Activated naive CD4-positive, alpha-beta T cell treated with anti-CD3 and anti-CD28 coated beads, Interleukin-2, amount 50 U/mL, for 24 hours (primary cell): ENCODE results near the gene GNMT.

Source experiments
- H3K27ac Mint-ChIP-seq: one replicate; pipeline ENCODE4 v1.8.0; 2021; ENCODE audit warnings: mild to moderate bottlenecking, mixed read lengths
- H3K27me3 Mint-ChIP-seq: one replicate; pipeline ENCODE4 v1.8.0; 2021; ENCODE audit warnings: mixed read lengths
- H3K36me3 Mint-ChIP-seq: one replicate; pipeline ENCODE4 v1.8.0; 2021; ENCODE audit warnings: mixed read lengths
- H3K4me1 Mint-ChIP-seq: one replicate; pipeline ENCODE4 v1.8.0; 2021; ENCODE audit warnings: mixed read lengths
- H3K4me3 Mint-ChIP-seq: one replicate; pipeline ENCODE4 v1.8.0; 2021; ENCODE audit warnings: mild to moderate bottlenecking, mixed read lengths
- H3K9me3 Mint-ChIP-seq: one replicate; pipeline ENCODE4 v1.8.0; 2021; ENCODE audit warnings: mixed read lengths

Gene GNMT

GRCh38 chr6:42960243-42961019 lies at the start of gene GNMT:
TSS of gene GNMT (plus strand) at chr6:42960754. CDS start at chr6:42960768, 14 bp downstream.
- H3K27ac Mint-ChIP-seq = no peak within 1 kb of the TSS

GRCh38 chr6:42911171-42912021 lies 49.2 kb upstream of the GNMT start:
- H3K36me3 Mint-ChIP-seq = no peaks in the 10 kb centered on the region
- peaks cover 6% of the 10 kb centered on the region for H3K27me3 Mint-ChIP-seq
- H3K27ac Mint-ChIP-seq = no peak overlapping the region
- H3K4me1 Mint-ChIP-seq = peaks cover 4% of the 10 kb centered on the region
- peak overlapping the region; percentile 70 for H3K4me3 Mint-ChIP-seq
- no peaks in the 10 kb centered on the region for H3K9me3 Mint-ChIP-seq

More at GRCh38 chr6:42960243-42961019, at the start of gene GNMT:
- Mint-ChIP-seq H3K4me3 (peak within 1 kb of the TSS; percentile 77), H3K4me1 (peaks cover 17% of the 10 kb centered on the region), H3K27me3 (no peaks in the 10 kb centered on the region), H3K9me3 (no peaks in the 10 kb centered on the region), H3K36me3 (peaks cover 5% of the 10 kb centered on the region)

DNA sequence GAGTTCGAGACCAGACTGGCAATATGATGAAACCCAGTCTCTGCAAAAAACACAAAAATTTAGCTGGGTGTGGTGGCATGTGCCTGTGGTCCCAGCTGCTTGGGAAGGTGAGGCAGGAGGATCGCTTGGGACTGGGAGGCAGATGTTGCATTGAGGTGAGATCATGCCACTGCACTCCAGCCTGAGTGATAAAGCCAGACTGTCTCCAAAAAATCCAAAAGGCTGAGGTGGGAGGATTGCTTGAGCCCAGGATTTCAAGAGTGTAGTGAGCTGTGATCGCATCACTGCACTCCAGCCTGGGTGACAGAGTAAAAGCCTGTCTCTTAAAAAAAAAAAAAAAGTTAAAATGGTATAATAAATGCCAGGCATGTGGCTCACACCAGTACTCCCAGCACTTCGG lies 46.0 kb upstream of the GNMT start:
- Mint-ChIP-seq H3K27me3 (peaks cover 6% of the 10 kb centered on the region), H3K9me3 (no peaks in the 10 kb centered on the region), H3K36me3 (no peaks in the 10 kb centered on the region), H3K27ac (no peak overlapping the region), H3K4me1 (peaks cover 4% of the 10 kb centered on the region), H3K4me3 (no peak overlapping the region)

DNA sequence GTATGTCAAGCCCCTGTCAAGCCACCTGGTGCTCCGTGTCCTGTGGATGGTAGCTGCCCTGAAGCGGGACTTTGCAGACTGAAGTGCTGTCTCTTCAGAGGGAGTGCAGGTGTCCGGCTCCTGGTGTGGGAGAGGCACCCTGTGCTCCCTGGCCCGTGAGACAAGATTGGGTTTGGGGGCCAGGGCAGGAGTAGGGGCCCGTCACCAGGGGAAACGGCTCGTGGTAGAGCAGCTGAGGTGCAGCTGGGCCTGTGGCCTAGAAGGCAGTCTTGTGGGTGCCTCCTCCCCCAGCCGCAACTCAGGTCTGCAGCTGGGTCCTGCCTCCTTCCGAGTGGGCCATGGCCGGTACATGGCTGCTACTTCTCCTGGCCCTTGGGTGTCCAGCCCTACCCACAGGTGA lies 44.8 kb upstream of the GNMT start, which contains the start of gene PTCRA:
Gene PTCRA, plus strand, starts transcription at position 322 of the 400 bp plus-strand sequence. Its CDS starts 17 bp downstream, at position 339.
- Mint-ChIP-seq H3K27ac (no peak within 1 kb of the TSS), H3K4me3 (peak within 1 kb of the TSS; percentile 15), H3K36me3 (no peaks in the 10 kb centered on the region), H3K4me1 (peaks cover 4% of the 10 kb centered on the region), H3K27me3 (peaks cover 6% of the 10 kb centered on the region), H3K9me3 (no peaks in the 10 kb centered on the region)

DNA sequence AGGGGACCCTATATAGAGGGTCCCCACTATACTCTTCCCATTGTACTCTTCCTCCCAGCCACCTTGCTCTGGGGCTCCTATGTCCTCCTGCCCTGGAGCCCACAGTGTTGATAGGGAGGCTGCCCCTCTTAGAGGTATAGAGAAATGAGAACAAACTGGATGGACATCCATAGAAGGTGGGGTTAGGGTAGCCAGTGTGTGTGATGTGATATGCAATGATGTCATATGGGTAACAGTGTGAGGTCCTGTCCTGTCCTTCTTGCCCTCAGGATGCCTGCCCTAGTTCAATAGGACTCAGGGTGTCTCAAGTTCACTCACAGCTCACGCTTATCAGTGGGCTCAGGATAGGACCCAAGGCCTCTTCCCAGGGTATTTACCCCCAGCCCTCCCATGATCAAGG lies 44.3 kb upstream of the GNMT start:
- Mint-ChIP-seq H3K27ac (no peak overlapping the region), H3K4me3 (no peak overlapping the region), H3K9me3 (no peaks in the 10 kb centered on the region), H3K4me1 (peaks cover 2% of the 10 kb centered on the region), H3K27me3 (peaks cover 4% of the 10 kb centered on the region), H3K36me3 (no peaks in the 10 kb centered on the region)

DNA sequence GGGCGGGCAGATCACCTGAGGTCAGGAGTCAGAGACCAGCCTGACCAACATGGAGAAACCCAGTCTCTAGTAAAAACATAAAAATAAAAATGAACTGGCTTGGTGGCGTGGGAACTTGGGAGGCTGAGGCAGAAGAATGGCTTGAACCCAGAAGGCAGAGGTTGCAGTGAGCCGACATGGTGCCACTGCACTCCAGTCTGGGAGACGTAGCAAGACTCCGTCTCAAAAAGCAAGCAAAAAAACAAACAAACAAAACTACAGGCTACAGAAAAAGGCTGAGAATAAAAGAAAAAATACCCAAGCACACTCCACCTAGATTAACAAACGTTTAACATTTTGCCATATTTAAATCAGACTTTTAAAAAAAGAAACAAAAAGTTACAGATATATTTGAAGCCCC lies 38.8 kb upstream of the GNMT start:
- H3K4me1 Mint-ChIP-seq = no peaks in the 10 kb centered on the region
- H3K27me3 Mint-ChIP-seq = no peaks in the 10 kb centered on the region
- no peak overlapping the region for H3K27ac Mint-ChIP-seq
- H3K4me3 Mint-ChIP-seq = no peak overlapping the region
- no peaks in the 10 kb centered on the region for H3K36me3 Mint-ChIP-seq
- no peaks in the 10 kb centered on the region for H3K9me3 Mint-ChIP-seq

DNA sequence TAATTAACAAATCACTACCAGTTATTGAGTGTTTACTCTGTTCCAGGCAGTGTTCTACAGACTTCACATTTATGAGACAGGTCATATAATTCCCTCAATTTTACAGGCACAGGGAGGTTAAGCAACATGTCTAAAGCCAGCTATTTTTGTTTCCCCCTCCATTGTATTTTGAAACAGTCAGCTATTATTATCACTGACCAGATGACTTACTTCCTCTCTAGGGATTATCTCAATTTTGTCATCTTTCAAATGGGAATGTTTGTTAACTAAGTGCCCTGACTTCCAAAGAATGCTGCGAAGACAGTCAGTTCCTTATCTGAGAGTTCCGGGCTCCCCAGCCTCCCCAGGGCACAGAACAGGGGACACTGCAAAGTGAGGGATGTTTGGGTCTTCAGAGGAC lies 36.9 kb upstream of the GNMT start:
- Mint-ChIP-seq H3K27ac (no peak overlapping the region), H3K4me1 (peaks cover 5% of the 10 kb centered on the region), H3K9me3 (no peaks in the 10 kb centered on the region), H3K36me3 (no peaks in the 10 kb centered on the region), H3K4me3 (no peak overlapping the region), H3K27me3 (no peaks in the 10 kb centered on the region)

GRCh38 chr6:42925248-42925857 lies 35.2 kb upstream of the GNMT start:
- peaks cover 10% of the 10 kb centered on the region for H3K4me1 Mint-ChIP-seq
- H3K4me3 Mint-ChIP-seq = no peak overlapping the region
- no peaks in the 10 kb centered on the region for H3K9me3 Mint-ChIP-seq
- H3K27ac Mint-ChIP-seq = no peak overlapping the region
- no peaks in the 10 kb centered on the region for H3K27me3 Mint-ChIP-seq
- peaks cover 3% of the 10 kb centered on the region for H3K36me3 Mint-ChIP-seq

DNA sequence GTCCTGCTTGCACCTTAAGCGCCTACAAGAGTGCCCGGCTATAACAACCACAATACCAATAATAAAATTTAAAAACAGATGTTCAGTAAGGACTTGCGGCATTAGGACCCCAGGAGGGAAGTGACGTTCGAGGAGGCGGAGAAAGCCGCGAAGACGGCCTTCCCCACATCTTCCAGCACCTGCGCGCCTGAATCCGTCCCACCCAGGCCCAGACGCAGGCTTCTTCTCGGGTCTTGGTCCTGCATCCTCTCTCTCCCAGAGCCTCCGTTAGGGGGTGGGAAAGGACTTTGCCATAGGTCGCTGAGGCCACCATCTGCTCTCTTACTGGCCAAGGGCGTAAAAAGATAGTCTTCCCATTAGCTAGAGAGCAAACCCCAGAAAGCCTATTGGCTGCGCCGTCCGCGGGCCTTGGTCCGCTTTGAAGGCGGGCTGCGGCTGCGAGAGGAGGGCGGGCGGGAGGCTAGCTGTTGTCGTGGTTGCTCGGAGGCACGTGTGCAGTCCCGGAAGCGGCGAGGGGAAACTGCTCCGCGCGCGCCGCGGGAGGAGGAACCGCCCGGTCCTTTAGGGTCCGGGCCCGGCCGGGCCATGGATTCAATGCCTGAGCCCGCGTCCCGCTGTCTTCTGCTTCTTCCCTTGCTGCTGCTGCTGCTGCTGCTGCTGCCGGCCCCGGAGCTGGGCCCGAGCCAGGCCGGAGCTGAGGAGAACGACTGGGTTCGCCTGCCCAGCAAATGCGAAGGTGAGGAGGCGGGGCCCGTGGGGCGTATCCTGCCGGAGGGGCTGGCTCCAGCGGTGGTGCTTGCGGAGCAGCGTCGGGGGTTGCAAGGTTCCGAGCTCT lies 31.4 kb upstream of the GNMT start, which contains the start of gene CNPY3:
Gene CNPY3, plus strand, starts transcription at position 495 of the 835 bp plus-strand sequence. Its CDS starts 91 bp downstream, at position 586.
- Mint-ChIP-seq H3K36me3 (peaks cover 18% of the 10 kb centered on the region), H3K4me1 (peaks cover 43% of the 10 kb centered on the region), H3K27ac (peak within 1 kb of the TSS; percentile 92)

DNA sequence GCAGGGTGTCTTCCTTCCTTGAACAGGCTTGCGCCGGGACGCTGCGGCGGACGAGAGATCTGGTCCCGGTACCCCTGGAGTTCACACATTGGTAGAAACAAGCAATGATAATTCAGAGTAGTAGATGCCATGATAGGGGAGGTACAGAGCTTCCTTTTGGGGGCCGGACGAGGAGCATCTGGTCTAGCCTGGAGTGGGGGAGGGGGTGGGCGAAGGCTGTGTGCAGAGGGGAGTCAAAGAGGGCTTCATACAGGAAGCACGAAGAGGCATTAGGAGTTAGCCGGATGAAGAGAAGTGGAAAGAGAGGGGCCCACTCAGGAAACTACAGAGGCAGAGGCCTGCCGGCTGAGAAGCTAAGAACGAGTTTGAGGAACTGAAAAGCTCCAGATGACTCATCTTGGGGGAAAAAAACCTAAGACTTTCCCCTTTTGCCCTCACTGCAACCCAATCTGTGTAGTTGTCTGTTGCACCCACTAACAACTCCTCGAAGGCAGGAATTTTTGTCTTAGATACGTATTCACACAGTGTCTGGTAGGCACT lies 30.7 kb upstream of the GNMT start:
- H3K27ac Mint-ChIP-seq = peak overlapping the region; percentile 92
- H3K27me3 Mint-ChIP-seq = no peaks in the 10 kb centered on the region
- peak overlapping the region; percentile 93 for H3K4me3 Mint-ChIP-seq
- no peaks in the 10 kb centered on the region for H3K9me3 Mint-ChIP-seq
- H3K36me3 Mint-ChIP-seq = peaks cover 18% of the 10 kb centered on the region
- peaks cover 45% of the 10 kb centered on the region for H3K4me1 Mint-ChIP-seq

More for the DNA sequence above, 31.4 kb upstream of the GNMT start, which contains the start of gene CNPY3:
- no peaks in the 10 kb centered on the region for H3K27me3 Mint-ChIP-seq
- peak within 1 kb of the TSS; percentile 93 for H3K4me3 Mint-ChIP-seq
- H3K9me3 Mint-ChIP-seq = no peaks in the 10 kb centered on the region

DNA sequence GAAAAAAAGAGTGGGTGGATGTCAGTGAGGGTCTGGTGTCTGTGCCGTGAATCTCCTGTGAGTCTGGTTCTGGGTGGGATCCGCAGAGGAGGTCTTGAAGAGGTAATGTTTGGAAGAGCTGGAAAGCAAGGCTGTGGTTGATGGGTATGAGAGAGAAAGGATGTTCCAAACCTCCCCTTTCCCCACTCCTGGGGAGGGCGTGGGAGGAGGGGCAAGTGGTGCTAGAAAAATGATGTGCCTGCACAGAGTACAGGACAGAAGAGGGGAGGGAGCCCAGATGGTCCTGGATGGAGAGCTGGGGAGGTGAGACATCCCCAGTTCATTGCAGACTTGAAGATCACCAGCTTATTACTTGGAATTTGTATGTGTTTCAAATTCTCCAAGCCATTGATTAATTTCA lies 28.1 kb upstream of the GNMT start:
- H3K36me3 Mint-ChIP-seq = peaks cover 23% of the 10 kb centered on the region
- H3K9me3 Mint-ChIP-seq = no peaks in the 10 kb centered on the region
- H3K4me3 Mint-ChIP-seq = peak overlapping the region; percentile 87
- no peaks in the 10 kb centered on the region for H3K27me3 Mint-ChIP-seq
- peaks cover 62% of the 10 kb centered on the region for H3K4me1 Mint-ChIP-seq
- peak overlapping the region; percentile 89 for H3K27ac Mint-ChIP-seq

- H3K27ac Mint-ChIP-seq = peak overlapping the region; percentile 89
- H3K4me3 Mint-ChIP-seq = peak overlapping the region; percentile 87
- no peaks in the 10 kb centered on the region for H3K27me3 Mint-ChIP-seq
- peaks cover 65% of the 10 kb centered on the region for H3K4me1 Mint-ChIP-seq
- H3K36me3 Mint-ChIP-seq = peaks cover 27% of the 10 kb centered on the region
- no peaks in the 10 kb centered on the region for H3K9me3 Mint-ChIP-seq
Measured at GRCh38 chr6:42933205-42933604, 27.3 kb upstream of the GNMT start.

DNA sequence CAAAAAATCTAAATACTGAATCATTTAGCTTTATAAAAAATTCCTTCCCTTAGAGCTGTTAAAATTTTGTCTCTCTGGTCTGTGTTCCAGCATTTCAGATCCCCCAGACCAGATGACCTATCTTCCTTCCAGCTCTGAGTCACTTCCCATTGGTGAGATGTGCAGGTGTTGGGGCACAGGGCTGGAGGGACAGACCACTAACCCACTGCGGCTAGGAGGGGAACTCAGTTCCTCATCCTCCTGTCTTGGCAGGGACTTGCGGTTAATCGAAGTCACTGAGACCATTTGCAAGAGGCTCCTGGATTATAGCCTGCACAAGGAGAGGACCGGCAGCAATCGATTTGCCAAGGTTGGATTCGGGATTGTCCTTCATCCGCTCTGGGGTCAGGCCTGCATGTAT lies 25.2 kb upstream of the GNMT start:
- Mint-ChIP-seq H3K9me3 (no peaks in the 10 kb centered on the region), H3K27ac (peak overlapping the region; percentile 51), H3K27me3 (no peaks in the 10 kb centered on the region), H3K4me1 (peaks cover 56% of the 10 kb centered on the region), H3K4me3 (peak overlapping the region; percentile 26), H3K36me3 (peaks cover 24% of the 10 kb centered on the region)

- H3K27me3 Mint-ChIP-seq = no peaks in the 10 kb centered on the region
- no peak overlapping the region for H3K4me3 Mint-ChIP-seq
- H3K36me3 Mint-ChIP-seq = peaks cover 24% of the 10 kb centered on the region
- H3K27ac Mint-ChIP-seq = no peak overlapping the region
- no peaks in the 10 kb centered on the region for H3K9me3 Mint-ChIP-seq
- peaks cover 47% of the 10 kb centered on the region for H3K4me1 Mint-ChIP-seq
Measured at GRCh38 chr6:42936398-42936797, 24.2 kb upstream of the GNMT start.
